Measurements from ENCODE around the gene DOK3. TPM values are rescaled to one million over a fixed set of nuclear protein-coding genes. Genes with fewer than 3 reads are reported as not detected.
"Not testable (repeated sequence)": the region's sequence is repeated elsewhere in the genome, so short reads cannot be mapped to it uniquely, and the experiment has no call there.

The DOK3 gene
- polyA plus RNA-seq, 1 donor = 9.8 TPM

GRCh38 chr5:177496070-177496726 lies 13.4 kb downstream of the DOK3 start:
- no peak for DNase-seq

DNA sequence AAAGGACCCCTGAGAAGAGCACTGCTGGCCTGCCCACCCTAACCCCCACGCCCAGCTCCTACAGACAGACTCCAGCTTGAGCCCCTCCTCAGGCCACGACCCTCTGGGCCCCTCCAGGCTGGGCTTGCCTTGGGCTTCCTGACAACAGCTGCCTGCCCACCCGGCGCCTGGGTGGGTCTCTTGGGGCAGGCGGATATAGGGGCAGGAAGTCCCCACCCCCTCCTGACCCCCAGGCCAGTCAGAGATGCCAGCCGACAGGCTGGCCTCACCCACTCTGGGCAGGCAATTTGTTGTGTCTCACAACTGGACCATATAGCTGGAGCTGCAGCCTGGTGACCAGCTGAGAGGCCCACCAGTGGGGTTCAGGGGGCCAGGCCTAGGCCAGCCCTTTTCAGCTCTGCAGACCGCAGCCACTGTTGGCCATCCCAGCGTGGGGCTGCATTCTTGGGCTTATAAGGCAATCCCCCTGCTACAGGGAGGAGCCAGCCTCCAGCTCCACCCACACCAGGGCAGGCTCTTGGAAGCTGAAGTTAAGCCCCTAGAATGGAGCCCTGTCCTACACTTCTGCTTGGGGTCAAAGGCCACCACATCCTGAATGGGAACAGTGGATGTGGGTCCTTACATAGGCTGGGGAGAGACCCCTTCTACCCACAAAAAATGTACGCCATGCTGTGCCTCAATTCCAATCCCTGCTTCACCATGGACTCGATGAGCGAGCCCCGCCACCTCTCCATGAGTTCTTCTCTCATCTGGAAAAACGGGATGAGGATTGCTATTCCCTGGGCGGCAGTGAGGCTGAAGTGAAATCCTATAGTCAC lies 14.2 kb downstream of the DOK3 start:
- no peak for DNase-seq

GRCh38 chr5:177494346-177495195 lies 15.1 kb downstream of the DOK3 start:
- DNase-seq = peak; percentile 77

GRCh38 chr5:177493795-177494345 lies 15.8 kb downstream of the DOK3 start:
- no peak for DNase-seq

DNA sequence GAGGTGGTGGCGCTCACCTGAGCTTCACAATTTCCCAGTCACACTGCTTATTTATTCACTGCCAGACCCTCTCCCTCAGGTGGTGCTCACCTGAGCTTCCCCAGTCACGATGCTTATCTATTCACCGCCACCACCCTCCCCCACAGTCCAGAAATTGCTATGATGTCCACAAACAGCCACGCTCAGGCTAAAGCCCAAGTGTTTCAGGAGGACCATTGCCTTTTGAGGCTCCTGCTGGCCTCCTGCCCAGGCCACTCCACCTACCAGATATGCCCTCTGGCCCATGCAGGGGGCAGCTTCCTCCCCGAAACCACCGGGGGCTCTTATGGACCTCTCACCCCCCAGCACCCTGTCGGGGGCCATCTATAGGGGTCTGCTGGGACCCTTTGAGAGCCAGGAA lies 16.8 kb downstream of the DOK3 start:
- no peak for DNase-seq

DNA sequence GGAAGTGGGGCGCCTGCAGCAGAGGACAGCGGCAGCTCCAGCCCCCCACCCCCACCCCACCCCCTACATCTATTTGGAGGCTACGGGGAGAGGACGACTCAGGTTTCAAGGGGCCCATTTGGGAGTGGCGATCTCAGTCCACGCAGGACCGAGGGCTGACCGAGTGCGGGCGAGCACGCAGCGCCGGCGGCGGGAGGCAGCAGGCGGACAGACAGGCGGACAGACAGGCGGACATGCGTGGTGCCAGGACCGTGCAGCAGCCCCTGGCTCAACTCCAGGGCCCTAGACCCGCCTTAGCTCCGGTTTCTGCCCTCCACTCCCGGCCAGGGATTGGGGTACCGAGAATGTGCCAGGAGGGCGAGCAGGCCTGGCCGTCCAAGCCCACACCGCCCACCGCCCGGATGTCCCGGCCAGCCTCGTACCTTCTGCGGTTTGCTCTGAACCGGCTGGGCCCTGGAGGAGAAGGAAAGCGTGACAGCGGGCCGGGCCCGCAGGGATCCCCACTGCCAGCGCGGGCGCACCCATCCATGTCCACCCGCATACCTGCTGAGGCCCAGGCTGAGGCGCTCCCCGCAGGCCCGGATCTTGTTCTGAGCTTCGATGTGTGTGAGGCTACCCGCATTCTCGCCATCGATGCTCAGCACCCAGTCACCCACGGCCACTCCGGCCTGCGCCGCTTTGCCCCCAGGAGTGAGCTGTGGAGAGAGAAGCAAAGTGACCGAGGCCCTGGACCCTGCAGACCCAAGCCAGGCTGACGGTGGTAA lies 17.5 kb downstream of the DOK3 start:
- DNase-seq = no peak

DNA sequence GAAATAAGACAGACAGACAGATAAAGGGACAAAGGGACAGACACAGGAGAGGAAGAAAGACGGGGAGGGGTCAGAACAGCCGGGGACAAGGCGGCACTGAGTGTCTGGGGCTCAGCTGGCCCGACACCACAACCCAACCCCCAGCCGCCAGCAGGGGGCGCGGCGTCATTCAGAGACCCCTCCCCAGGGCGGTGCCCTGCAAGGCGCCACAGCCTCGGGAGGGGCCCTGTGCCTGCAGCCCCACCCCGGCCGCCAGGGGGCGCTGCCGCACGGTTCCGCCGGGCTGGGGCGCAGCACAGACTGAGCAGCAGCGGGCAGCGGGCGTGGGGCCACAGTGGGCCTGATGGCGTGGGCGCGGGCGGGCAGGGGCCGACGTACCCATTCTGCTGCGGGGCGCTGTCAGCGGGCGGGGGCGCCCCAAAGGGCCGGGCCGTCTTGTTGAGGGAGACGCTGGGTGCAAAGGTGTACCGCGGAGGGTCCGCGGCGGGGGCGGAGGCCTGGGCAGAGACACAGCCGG lies 18.1 kb downstream of the DOK3 start:
- DNase-seq = no peak

- DNase-seq = no peak
Observed at GRCh38 chr5:177490992-177491391, 18.6 kb downstream of the DOK3 start.

- no peak for DNase-seq
Observed at GRCh38 chr5:177490311-177490991, 19.2 kb downstream of the DOK3 start.

GRCh38 chr5:177489119-177489716 lies 20.4 kb downstream of the DOK3 start:
- DNase-seq = no peak

- no peak for DNase-seq
Observed at GRCh38 chr5:177487975-177488374, 21.7 kb downstream of the DOK3 start.

- no peak for DNase-seq
Observed at GRCh38 chr5:177487144-177487543, 22.5 kb downstream of the DOK3 start.

- no peak for DNase-seq
Observed at GRCh38 chr5:177486256-177486655, 23.4 kb downstream of the DOK3 start.

DNA sequence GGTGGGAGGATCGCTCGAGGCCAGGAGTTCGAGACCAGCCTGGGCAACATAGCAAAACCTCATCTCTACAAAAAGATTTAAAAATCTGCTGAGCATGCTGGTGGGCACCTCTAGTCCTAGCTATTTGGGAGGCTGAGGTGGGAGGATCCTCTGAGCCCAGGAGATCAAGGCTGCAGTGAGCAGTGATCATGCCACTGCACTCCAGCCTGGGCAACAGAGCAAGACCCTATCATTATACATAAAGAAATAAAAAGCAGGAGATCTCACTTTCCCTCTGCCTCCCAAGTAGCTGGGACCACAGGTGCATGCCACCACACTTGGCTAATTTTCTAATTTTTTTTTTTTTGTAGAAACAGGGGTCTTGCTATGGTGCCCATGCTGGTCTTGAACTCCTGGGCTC lies 23.9 kb downstream of the DOK3 start:
- not testable (repeated sequence) for DNase-seq

GRCh38 chr5:177484902-177485549 lies 24.6 kb downstream of the DOK3 start:
- no peak for DNase-seq

DNA sequence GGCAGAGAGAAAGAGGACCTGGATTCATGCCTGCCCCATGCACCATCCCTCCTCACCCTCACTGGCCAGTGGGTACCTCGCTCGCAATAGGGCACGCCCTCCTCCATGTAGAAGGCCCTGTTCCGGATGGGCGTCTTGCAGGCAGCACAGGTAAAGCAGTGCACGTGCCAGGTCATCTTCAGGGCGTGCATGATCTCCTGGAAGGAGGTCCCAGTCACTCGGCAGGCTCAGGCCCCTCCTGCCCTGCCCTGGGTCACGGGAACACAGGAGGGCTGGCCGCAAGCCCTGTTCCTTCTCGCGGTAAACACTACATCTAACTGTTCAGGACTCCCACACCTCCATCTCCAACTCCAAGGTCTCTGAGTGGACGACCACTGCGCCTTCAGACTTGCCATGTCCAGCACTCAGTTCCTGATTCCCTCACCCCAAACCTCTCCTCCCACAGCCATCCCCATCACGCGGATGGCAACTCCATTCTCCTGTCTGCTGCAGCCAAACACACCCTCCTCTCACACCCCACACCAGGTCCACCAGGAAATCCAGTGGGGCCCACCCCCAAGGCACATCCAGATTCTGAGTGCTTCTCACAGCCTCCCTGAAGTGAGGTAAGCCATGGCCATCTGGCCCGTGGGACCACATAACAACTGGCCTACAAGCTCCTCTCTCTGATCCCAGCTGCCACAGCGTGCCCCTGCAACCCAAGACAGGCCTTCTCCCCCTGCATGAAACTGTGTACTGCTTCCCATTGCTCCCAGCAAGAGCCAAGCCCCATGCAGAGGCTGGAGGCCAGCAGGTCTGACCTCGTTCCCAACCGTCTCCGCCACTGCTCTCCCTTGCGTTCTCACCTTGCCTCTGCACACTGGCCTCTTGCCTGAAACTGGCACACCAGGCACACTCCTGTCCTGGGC lies 25.4 kb downstream of the DOK3 start:
- DNase-seq = no peak

DNA sequence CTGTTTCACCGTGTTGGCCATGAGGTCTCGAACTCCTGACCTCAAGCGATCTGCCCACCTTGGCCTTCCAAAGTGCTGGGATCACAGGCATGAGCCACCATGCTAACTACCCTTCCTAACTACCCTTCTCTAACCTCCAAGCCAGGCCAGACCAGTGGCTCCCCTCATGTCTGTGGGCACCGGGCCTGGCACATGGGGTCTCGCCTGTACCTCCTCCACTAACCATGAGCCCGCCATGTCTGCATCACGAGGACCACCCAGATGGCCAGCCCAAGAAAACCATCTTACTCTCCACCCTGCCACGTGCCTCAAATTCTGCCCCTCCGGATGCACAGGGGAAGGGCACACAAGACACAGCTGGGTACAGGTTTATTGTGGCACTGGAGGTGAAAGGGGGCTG lies 26.6 kb downstream of the DOK3 start:
- DNase-seq = no peak

DNA sequence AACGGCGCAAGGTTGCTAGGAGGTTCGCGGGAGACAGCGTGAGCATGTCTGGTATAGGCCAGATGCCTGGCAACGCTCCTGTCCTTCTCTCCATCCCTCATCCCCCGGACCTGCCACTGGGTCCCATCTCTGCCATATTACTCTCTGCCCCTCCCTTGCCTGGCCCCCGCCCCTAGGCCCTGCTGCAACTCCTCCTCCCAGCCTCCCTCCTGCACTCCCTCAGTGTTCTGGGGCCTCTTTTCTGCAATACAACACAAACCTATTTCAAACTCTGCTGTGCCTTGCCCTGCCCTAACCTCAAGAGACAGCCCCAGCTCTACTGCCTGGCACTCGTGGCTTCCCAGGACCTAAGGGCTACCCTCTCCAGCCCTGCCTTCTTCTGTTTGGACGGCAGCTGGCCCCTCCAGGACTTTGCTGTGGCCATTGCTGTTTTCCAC lies 27.2 kb downstream of the DOK3 start:
- no peak for DNase-seq

- DNase-seq = no peak
Observed at GRCh38 chr5:177479774-177480173, 29.9 kb downstream of the DOK3 start.
